ENCODE data around the gene PCSK5.

The PCSK5 gene

DNA sequence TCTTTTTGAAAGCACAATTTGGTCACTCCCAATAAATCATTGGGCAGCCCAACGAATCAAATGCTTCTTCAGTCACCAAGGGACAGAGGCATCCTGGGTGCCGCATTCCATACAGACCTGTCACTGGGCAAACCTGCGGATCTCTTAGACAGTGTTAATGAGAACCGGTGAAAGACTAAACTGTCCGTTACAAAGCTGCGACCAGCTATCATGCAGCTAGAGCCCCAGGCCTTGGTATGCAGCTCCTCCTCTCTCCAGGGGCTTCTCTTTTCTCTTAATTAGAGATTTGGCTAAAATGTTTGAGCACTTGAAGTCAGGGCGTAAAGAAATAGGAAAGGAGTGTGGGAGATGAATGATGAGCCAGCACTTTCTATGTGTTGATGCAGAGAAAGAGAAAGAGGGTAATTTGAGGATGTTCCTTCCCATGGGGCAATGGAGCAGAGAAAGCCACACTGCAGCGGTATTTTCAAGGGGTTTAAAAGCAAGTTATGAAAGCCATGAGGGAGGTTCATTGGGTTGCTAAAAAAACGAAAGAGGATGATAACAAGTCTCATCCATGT lies 328.5 kb downstream of the PCSK5 start:
- no peak overlapping the region for H3K4me3 ChIP-seq (ENCODE audit: low read length)
- DNase-seq (ENCODE audit: low read depth), result no peak

GRCh38 chr9:76219560-76220151 lies 329.2 kb downstream of the PCSK5 start:
- TF ChIP-seq, protein P1, sequence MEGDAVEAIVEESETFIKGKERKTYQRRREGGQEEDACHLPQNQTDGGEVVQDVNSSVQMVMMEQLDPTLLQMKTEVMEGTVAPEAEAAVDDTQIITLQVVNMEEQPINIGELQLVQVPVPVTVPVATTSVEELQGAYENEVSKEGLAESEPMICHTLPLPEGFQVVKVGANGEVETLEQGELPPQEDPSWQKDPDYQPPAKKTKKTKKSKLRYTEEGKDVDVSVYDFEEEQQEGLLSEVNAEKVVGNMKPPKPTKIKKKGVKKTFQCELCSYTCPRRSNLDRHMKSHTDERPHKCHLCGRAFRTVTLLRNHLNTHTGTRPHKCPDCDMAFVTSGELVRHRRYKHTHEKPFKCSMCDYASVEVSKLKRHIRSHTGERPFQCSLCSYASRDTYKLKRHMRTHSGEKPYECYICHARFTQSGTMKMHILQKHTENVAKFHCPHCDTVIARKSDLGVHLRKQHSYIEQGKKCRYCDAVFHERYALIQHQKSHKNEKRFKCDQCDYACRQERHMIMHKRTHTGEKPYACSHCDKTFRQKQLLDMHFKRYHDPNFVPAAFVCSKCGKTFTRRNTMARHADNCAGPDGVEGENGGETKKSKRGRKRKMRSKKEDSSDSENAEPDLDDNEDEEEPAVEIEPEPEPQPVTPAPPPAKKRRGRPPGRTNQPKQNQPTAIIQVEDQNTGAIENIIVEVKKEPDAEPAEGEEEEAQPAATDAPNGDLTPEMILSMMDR (IDR thresholded peaks at IDR 0.05; ENCODE audit: insufficient read depth, low read depth, low read length, missing control alignments), result no peak
- H3K4me3 ChIP-seq (ENCODE audit: low read length), result no peak overlapping the region
- DNase-seq (ENCODE audit: low read depth), result no peak

More for the DNA sequence above, 328.5 kb downstream of the PCSK5 start:
- TF ChIP-seq, protein P1 (IDR thresholded peaks at IDR 0.05; ENCODE audit: insufficient read depth, low read depth, low read length, missing control alignments), result no peak

DNA sequence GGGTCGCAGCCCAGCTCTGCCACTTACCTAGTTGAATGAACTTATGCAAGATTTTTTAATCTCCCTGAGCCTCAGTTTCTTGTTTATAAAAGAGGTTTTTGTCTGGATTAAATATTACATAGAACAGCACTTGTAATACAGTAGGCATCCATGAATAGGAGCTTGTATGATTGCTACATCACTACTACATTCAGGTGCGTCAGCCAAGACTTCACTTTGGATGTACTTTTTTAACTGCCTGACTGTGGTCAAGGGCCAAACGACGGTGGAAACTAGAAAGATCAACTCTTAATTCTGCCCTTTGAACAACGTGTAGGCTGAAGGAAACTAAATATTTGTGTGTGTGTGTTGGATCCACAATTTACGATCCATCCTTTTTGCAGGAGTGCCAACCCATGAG lies 330.9 kb downstream of the PCSK5 start:
- TF ChIP-seq, protein P1 (IDR thresholded peaks at IDR 0.05; ENCODE audit: insufficient read depth, low read depth, low read length, missing control alignments), result no peak
- no peak overlapping the region for H3K4me3 ChIP-seq (ENCODE audit: low read length)
- peak; percentile 23 for DNase-seq (ENCODE audit: low read depth)

GRCh38 chr9:76223749-76224340 lies 333.4 kb downstream of the PCSK5 start:
- TF ChIP-seq, protein P1 (IDR thresholded peaks at IDR 0.05; ENCODE audit: insufficient read depth, low read depth, low read length, missing control alignments), result no peak
- DNase-seq (ENCODE audit: low read depth), result peak; percentile 66

DNA sequence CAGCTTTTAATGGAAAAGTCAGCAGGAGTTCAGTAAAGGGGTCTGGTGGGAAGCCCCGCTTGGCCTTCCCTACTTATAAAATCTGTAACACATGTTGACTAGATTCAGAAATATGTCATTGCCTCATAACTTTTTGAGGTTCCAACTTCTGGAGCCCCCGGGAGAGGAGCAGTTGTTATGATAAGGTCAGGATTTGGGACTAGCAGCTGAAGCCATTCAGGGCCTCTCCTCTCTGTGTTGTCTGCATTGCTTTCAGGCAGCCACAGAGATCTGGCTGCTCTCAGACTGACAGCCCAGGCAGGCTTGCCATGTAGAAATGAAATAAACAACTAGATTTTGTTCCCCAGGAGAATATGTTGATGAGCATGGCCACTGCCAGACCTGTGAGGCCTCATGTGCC lies 336.7 kb downstream of the PCSK5 start:
- H3K4me3 ChIP-seq (ENCODE audit: low read length), result no peak overlapping the region
- TF ChIP-seq, protein P1 (IDR thresholded peaks at IDR 0.05; ENCODE audit: insufficient read depth, low read depth, low read length, missing control alignments), result no peak
- no peak for DNase-seq (ENCODE audit: low read depth)

More at GRCh38 chr9:76223749-76224340, 333.4 kb downstream of the PCSK5 start:
- no peak overlapping the region for H3K4me3 ChIP-seq (ENCODE audit: low read length)

DNA sequence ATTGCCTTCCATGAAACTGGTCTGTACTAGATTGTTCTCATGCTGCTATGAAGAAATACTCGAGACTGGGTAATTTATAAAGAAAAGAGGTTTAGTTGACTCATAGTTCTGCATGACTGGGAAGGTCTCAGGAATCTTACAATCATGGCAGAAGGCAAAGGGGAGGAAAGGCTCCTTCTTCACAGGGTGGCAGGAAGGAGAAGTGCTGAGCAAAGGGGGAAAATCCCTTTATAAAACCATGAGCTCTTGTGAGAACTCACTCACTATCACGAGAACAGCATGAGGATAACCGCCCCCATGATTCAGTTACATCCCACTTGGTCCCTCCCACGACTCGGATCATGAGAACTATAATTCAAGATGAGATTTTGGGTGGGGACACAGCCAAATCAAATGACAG lies 340.5 kb downstream of the PCSK5 start:
- no peak for DNase-seq (ENCODE audit: low read depth)
- TF ChIP-seq, protein P1 (IDR thresholded peaks at IDR 0.05; ENCODE audit: insufficient read depth, low read depth, low read length, missing control alignments), result no peak

More for the DNA sequence above, 340.5 kb downstream of the PCSK5 start:
- no peak overlapping the region for H3K4me3 ChIP-seq (ENCODE audit: low read length)

Measured in epithelial cell of esophagus (primary cell).